ENCODE data around the gene BRSK1.

- TF ChIP-seq RAD21 (IDR thresholded peaks at IDR 0.05; ENCODE audit: low read depth) (no peak), YY1 (IDR thresholded peaks at IDR 0.05; ENCODE audit: low read depth) (no peak), MAX (IDR thresholded peaks at IDR 0.05) (no peak), NFIC (IDR thresholded peaks at IDR 0.05) (no peak), CEBPB (IDR thresholded peaks at IDR 0.05) (no peak), REST (IDR thresholded peaks at IDR 0.05; ENCODE audit: low read depth) (no peak), EP300 (IDR thresholded peaks at IDR 0.05; ENCODE audit: borderline replicate concordance) (no peak), TEAD4 (IDR thresholded peaks at IDR 0.05) (no peak), TAF1 (IDR thresholded peaks at IDR 0.05; ENCODE audit: low read depth) (no peak), USF1 (IDR thresholded peaks at IDR 0.05) (no peak), ZBTB7A (IDR thresholded peaks at IDR 0.05; ENCODE audit: low read depth) (no peak)
These were observed 71.0 kb downstream of the BRSK1 start, which contains the start of gene COX6B2 for GRCh38 chr19:55354698-55355212.
